GM19025 (cell line): ENCODE results near the gene ATF5.

Experiments used
- ATAC-seq: cut with Tn5 transposase; IDR thresholded peaks from one replicate; pipeline ENCODE4 v1.9.1; 2021; ENCODE audit warnings: mild to moderate bottlenecking, low read depth, moderate library complexity; ENCODE audit not compliant: unreplicated experiment

The ATF5 gene, protein sequence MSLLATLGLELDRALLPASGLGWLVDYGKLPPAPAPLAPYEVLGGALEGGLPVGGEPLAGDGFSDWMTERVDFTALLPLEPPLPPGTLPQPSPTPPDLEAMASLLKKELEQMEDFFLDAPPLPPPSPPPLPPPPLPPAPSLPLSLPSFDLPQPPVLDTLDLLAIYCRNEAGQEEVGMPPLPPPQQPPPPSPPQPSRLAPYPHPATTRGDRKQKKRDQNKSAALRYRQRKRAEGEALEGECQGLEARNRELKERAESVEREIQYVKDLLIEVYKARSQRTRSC

DNA sequence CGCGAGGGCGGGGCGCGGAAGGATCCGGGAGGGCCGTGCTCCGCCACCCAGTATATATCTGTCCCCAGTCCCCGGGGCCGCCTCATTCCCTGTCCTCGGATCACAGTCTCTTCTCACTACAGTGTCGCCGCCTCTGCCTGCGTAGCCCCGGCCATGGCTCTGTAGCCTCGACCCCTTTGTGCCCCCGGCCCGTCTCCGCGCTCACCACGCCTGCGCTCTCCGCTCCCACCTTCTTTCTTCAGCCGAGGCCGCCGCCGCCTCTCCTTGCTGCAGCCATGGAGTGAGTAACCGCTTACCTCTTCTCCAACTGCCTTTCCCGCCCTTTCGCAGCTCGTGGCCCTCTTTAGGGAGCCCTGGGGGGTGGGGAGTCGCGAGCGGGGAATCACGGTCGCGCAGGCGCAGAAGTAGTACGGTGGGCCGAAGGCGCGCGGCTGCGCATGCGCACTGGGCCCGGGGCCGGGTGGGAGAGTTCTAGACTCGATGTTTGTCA, at the start of gene ATF5, which contains the start of gene NUP62:
ATF5 (plus strand) TSS at position 85 of the 490 bp plus-strand sequence. CDS start 1,646 bp downstream, outside the sequence.
NUP62 (minus strand) TSS at position 384 of the 490 bp plus-strand sequence. CDS start 19,697 bp downstream, outside the sequence.
- ATAC-seq, result peak; percentile 47

DNA sequence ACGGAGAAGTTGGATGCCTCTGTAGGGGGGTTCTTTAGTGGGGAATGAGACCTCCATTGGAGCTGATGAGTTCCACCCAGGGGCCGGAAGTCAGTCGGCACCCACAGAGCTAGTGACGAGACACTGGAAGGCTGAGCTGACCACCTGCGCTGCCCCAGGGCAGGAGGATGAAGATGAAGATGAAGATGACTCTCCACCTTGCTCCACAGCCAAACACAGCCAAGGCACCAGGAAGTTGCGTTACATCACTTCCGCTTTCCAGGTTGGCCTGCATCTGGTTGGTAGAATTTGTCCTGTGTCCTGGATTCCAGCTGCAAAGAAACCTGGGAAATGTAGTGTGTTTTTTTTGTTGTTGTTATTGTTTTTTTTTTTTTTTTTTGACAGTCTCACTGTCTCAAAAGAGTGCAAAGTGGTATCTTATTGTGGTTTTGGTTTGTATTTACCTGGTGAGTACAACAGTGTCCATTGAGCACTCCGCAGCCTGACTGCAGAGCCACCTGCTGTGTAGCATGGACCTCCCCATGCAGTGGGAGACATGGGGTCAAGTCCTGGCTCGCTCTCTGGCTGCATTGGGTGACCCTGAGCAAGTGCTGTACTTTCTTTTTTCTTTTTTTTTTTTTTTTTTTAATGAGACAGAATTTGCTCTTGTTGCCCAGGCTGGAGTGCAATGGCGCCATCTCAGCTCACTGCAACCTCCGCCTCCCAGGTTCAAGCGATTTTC, 49.6 kb upstream of the ATF5 start:
- no peak for ATAC-seq

DNA sequence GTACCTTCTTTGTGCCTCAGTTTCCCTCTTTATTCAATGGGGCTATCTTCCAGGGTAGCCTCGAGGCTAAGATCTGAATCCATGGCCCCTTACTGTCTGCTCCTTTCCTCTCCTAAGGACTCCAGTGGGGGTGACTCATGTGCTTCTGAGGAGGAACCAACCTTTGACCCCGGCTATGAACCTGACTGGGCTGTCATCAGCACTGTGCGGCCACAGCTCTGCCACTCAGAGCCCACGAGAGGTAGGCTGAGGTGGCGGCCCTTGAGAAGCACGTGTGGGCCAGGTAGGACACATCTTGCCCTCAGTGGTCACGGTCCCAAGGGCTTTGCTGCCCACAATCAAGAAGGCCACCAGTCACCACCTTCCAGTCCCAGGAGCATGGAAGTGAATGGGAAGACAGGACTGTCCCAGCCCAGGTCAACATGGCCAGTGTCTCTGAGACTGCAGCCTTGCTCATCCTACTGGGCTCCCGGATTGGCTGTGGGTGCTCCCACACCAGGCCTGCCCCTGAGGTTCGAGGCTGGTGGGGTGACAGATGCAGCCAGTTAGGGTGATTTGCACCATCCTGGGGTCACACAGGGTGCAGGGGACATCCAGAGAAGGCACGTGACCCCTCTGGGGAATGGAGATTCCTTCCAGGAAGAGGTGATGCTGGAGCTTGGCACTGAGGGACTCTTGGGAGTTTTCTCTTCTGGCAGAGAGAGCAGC, 48.7 kb upstream of the ATF5 start:
- no peak for ATAC-seq

DNA sequence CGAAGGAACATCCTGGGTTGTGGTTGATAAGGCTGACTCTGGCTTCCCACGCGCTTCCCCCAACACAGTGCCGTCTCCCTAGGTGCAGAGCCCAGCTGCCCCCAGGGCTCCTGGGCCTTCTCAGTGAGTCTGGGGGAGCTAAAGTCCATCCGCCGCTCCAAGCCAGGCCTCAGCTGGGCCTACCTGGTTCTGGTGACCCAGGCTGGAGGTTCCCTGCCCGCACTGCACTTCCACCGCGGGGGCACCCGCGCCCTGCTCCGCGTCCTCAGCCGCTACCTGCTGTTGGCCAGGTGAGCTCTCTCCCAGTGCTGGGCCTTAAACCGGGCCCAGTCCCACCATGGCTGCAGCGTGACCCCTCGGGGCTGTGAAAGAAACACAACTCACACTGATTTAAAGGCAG, 47.8 kb upstream of the ATF5 start:
- ATAC-seq, result no peak

DNA sequence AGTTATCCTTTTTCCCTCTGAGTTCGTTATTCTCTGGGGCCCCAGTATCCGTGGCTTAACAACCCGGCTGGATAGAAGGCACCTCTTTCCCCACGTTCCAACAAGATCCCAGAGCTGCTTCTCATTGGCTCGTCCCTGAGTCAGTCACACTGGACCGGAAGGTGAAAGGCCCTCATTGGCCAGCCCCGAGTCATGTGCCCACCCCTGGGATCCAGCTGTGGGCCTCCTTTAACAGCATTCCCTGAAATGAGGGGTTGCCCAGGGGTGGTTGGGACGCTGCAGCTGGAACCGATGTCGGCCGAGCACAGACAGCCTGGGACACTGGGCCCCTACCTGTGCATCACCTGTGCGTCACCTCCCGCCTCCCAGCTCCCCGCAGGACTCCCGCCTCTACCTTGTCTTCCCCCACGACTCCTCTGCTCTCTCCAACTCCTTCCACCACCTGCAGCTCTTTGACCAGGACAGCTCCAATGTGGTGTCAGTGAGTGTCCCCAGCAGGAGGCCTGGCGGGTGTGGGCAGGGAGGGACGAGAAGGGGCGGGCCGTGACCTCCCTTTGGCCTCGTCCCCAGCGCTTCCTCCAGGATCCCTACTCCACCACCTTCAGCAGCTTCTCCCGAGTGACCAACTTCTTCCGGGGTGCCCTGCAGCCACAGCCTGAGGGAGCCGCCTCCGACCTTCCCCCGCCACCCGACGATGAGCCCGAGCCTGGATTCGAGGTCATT, 47.2 kb upstream of the ATF5 start:
- no peak for ATAC-seq

DNA sequence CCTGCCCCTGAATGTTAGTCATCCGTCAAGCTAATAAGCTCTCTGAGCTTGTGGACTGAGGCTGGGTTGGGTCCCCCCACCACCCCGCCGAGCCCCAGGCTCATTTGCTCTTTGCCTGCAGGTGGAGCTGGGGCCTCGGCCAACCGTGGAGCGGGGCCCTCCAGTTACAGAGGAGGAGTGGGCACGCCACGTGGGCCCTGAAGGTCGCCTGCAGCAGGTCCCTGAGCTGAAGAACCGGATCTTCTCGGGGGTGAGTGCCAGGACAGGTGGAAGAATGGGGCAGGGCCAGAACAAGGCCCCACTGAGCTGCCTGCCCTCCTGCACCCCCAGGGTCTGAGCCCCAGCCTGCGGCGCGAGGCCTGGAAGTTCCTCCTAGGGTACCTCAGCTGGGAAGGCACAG, 46.4 kb upstream of the ATF5 start:
- no peak for ATAC-seq

DNA sequence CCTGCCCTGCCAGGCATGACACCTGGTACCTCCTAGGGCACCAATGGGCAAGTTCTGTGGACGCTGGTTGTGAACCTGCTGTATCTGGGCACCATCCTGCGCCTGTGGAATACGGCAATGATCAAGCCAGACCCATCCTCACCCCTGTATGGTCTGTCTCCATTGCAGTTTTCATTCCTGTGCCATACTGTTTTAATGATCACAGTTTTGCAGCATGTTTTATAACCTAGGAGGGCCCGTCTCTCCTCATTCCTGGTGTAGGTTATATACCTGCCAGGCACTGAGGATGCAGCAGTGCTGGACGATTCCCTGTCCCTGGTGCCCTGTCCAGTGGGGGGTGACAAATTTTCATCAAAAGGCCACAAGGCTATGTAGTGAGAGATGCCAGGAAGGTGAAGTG, 45.9 kb upstream of the ATF5 start:
- ATAC-seq, result no peak

DNA sequence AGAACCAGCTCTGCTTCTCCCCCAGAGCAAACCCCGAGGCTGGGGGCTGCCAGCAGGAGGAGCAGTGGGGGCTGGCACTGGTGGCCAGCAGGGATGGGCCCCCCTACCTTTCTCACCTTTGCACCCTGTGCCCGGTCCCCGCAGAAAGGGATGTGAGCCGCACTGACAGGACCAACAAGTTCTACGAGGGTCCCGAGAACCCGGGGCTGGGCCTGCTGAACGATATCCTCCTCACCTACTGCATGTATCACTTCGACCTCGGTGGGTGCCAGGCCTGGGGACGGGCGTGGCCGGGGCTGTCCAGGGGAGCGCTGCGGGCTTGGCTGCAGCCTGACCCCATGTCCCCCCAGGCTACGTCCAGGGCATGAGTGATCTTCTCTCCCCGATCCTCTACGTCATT, 44.9 kb upstream of the ATF5 start:
- no peak for ATAC-seq

DNA sequence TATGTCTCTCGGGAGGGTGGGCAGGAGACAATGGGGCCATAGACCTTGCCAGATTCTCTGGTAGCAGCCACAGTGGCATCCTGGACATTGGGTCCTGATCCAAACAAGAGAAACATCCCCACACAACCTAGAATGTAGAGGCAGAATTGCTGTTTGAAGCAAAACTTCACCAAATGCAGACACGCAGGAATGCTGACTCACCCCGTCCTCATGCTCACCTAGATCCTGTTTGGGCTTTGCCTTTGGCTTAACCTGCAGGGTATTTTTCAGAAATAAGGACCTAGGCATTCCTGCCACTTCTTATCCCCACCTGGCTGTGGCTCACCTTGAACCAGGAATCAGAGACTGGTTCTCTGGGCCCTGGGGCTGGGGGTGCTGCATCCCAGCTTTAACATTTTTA, 44.2 kb upstream of the ATF5 start:
- no peak for ATAC-seq

DNA sequence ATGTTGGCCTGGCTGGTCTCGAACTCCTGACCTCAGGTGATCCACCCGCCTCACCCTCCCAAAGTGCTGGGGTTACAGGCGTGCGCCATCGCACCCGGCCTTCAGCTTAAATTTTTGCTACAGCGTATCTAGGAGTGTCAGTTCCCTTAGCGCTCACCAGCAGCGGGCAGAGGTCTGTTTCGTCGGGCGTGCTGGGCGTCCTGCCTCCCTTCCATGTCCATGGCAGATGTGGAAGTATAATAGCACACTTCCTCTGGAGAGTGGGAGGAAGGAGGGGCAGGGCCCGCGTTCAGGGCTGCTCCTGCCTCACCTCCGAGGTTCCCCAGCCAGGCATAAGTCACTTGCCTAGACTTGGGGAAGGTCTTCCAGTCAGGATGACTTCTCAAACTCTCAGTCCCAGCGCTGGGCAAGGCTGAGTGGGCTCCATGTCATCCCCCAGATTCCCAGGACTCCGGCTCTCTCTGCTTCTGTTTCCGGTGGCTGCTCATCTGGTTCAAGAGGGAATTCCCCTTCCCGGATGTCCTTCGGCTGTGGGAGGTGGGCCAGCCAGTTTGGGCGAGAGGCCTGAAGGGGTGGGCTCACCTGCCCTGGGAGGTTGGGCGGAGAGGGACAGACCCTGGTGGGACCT, 41.9 kb upstream of the ATF5 start:
- ATAC-seq, result no peak

DNA sequence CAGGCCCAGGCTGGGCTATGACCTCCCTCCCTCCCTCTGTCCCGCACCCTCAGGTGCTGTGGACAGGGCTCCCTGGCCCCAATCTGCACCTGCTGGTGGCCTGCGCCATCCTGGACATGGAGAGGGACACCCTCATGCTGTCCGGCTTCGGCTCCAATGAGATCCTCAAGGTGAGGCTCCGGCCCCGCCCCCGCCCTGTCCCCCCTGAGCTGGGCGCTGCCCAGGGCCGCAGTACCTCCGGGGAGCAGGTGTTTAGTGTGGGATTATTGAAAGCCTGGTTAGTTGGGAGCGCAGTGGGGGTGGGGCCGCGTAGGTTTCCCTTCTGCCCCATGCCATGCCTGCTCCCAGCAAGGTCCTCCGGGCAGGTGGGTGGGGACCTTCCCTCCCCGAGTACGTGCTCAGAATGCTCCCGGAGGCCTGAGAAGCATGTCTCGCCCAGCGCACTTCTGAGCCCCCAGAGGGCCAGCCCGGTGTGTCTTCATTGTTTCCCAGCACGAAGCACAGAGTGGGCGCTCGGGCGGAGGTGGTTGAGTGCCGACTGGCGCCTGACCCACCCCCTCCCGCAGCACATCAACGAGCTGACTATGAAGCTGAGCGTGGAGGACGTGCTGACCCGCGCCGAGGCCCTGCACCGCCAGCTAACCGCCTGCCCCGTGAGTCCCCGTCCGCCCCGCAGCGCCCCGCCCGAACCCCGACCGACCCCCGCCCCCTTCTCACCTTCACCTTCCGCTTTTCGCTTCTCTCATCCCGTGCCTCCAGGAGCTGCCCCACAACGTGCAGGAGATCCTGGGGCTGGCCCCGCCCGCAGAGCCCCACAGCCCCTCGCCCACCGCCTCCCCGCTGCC, 41.1 kb upstream of the ATF5 start:
- no peak for ATAC-seq

DNA sequence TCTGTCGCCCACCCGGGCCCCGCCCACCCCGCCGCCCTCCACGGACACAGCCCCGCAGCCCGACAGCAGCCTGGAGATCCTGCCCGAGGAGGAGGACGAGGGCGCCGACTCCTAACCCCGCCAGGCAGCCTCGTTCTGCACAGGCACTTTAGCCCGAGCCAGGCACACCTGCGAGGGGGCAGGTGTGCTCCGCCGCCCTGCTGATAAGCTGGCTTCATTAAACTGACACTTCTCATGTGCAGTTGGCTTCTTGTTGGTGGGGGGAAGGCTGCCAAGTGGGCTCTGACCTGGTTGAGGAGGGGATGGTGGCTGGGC, 40.5 kb upstream of the ATF5 start:
- no peak for ATAC-seq

DNA sequence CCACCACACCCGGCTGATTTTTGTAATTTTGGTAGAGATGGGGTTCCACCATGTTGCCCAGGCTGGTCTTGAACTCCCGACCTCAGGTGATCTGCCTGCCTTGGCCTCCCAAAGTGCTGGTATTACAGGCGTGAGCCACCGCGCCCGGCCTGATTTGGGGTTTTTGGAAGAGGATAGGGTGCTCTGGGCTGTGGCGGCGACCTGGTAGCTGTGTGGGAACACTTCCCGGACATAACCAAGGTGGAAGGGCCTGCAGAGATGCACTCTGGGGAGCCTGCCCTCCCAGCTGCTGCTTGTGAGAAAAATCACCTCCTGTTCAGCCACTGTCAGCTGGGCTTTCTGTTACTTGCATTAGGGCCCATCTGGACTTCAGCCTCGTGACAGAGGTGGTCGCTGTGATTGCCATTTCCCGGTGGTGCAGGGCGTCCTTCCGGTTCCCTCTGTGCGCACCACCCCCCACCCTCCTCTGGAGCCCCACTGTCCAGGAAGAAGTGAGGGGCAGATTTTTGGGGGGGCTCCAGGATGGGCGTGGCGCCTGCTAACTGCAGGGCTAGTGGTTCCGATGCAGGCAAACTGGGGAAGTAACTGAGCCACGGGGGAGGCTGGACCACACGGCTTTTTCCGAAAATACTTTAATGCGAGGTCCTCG, 39.8 kb upstream of the ATF5 start:
- no peak for ATAC-seq

DNA sequence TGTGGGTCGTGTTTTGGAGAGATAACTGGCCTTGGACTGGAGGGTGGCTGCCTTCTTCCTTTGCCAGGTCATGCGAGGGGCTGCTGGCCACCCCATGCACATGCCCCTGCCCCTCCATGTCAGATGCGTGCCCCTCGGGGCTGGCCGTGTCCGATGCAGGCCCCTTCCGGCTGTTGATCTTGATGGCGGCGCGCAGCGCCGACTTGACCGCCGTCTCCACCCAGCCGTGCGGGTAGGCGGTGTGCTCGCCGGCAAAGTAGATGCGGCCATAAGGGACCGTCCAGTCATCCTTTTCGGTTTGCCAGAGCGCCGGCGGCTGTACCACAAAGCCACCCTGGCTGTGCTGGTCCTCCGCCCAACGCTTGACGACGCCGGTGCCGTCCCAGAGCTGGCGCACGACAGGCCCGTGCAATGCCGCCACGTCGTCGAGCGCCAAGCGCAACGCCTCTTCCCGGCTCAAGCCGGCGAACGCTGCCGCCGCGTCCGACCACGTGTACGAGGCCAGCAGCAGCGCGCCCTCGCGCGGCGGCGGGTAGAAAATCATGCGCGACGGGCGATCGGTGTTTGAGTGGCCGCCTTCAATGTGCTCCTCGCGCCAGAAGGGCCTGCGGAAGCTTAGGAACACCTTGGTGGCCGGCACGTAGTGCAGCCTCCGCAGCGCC, 39.2 kb upstream of the ATF5 start:
- ATAC-seq, result no peak

DNA sequence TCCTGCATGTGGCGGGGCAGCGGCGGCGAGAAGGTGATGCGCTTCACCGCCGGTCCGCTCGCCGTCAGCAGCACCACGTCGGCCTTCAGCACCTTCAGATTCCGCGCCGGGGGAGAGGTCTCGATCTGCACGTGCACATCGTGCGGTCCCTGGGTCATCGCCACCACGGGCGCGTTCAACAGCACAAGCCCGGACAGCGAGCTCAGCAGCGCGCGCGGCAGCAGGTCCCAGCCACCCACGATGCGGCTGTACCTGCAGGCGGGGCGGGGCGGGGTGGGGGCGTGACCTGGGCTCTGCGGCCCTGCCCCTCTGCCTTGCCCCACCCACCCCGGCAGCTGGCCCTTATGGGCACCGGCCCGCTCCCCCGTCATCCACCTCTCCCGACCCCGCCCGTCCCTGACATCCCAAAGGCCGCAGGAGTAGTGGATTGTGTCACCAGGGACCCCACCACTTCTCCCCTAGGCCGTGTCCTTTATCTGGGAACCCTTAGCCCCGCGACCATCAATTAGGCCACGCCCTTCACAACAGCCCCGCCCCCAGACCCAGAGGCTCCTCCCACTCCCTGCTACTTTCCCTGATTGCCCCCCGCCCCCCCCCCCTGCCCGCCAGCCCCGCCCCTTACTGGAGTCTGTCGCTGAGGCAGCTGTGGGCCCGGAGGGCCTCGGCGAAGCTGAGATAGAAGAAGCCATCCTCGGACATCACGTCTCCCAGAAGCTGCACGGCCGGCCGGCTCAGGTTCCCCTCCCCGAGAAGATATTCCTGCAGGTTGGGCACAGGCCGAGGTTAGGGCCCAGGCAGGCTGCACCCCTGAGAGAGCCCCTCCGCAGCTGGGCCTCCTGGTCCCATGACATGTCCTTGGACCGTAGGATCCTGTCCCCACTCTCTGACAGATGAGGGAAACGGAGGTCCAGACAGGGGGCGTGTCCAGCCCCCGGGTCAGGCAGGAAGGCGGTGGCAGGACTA, 38.4 kb upstream of the ATF5 start:
- ATAC-seq, result no peak

DNA sequence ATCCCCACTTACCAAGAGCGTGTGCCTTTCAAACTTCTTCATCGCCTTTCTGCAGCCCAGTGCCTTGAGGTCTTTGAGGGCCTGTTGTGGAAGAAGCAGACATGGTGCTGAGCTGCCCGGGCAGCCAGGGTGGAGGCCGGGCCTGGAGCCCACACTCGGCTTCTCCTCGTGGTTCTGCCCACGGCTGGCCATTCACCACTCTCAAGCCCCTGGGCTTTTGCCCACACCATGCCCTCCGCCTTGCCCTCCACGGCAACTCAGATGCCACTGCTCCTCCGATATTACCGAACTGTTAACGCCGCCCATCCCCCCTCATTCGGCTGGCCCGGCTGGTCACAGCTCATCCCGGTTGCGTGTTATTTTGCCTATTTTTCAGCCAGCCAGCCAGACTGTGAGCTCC, 37.6 kb upstream of the ATF5 start:
- ATAC-seq, result no peak

DNA sequence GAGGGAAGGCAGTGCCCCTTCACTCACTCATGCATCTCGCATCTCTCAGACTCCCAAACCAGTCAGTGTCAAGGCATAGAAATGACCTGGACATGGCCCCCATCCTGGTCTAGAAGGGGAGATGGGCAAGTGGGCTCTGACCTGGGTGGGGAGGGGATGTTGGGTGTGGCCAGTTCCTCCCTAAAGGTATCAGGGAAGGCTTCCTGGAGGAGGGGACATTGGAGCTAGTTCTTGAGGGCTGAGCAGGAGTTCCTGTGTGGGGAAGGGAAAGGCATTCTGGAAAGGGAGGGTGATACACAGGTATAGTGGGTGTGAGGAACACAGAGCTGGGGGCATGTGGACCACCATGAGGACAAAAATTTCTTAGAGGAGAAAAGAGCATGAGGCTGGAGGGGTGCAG, 36.3 kb upstream of the ATF5 start:
- ATAC-seq, result no peak
